ENCODE results near the gene ATAT1.
A peak's percentile ranks its signal among the peaks of the same experiment; 100 is the strongest.
"Not testable (repeated sequence)": the region's sequence is repeated elsewhere in the genome, so short reads cannot be mapped to it uniquely, and the experiment has no call there.

Gene ATAT1

DNA sequence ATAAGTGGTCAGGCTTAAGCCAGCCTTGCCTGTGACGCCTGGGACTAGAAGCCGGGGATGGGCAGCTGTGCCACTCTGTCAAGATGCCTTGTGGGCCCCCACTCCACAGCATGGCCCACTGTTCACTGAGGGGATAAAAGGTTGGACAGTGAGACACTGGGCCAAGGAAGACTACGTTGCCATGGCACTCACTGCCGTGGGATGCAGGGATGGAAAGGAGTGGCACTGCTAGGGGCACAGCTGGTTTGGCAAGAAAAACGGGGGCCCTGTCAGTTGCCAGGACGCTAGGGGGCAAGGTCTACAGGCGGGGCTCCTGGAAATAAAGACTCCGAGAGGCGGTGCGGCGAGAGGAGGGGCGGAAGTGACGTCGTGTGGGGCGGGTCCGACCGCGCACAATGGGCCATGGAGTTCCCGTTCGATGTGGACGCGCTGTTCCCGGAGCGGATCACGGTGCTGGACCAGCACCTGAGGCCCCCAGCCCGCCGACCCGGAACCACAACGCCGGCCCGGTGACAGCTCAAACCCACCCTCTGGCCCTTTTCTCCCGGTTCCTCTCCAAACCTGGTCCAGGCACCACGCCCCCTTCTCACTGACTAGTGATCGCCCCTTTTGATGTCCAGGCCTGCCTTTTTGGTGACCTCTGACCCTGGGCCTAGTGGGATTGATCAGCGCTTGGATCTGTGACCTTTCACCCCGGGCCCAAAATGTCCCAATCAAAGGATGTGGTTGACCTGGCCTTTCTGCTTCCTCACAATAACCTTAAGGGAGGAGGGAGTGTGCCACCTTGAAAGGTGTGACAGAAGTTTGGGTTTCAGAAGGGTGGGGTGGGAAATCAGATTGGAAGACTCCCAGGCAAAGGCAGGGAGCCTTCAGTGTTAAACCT, at the start of gene ATAT1:
ATAT1 (plus strand) TSS at position 391 of the 883 bp plus-strand sequence.
- H3K27ac ChIP-seq, result peak within 1 kb of the TSS; percentile 52 to 92 (median 84); a peak in 21 of 22 replicates
- peaks cover 79 to 89% (median 85%) of the 10 kb centered on the region in 11 experiments for H3K36me3 ChIP-seq
- H3K4me1 ChIP-seq, result peaks cover 20 to 37% (median 27%) of the 10 kb centered on the region in 10 experiments
- H3K4me3 ChIP-seq, result peak within 1 kb of the TSS; percentile 61 to 87 (median 76)
- peak within 1 kb of the TSS; percentile 90 to 100 (median 97) for H3K4me2 ChIP-seq
- no peaks in the 10 kb centered on the region for H3K9me3 ChIP-seq (replicated peaks in 1 of 11)
- H3K27me3 ChIP-seq, result no peaks in the 10 kb centered on the region
- TF ChIP-seq Cebpa-rat (IDR thresholded peaks at IDR 0.05), result no peak
- H3K9ac ChIP-seq, result peak within 1 kb of the TSS; percentile 81 to 92 (median 89)
- no peaks in the 10 kb centered on the region; a peak in 1 of 22 replicates for H4K20me1 ChIP-seq

DNA sequence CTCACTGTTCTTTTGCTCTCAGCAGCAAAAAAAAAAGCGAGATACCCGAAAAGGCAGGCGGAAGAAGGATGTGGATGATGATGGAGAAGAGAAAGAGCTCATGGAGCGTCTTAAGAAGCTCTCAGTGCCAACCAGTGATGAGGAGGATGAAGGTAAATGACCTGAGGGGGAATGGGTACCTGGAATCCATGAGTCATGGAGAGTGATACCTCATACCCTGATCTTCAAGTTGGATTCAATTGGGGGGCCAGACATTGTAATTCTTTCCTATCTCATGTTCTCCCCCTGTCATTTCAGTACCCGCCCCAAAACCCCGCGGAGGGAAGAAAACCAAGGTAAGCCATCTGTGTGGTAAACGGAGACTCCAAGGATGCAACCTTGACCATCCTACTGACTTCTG, 48.6 kb upstream of the ATAT1 start:
- TF ChIP-seq Cebpa-rat (IDR thresholded peaks at IDR 0.05), result no peak
- Histone ChIP-seq H3K4me3 (no peak overlapping the region), H4K20me1 (peaks cover 39 to 73% (median 54%) of the 10 kb centered on the region in 11 experiments; a peak in 21 of 22 replicates), H3K4me2 (no peak overlapping the region), H3K9me3 (replicated peaks in 1 of 11) (no peaks in the 10 kb centered on the region), H3K36me3 (peaks cover 65 to 100% (median 97%) of the 10 kb centered on the region in 11 experiments), H3K9ac (no peak overlapping the region), H3K27me3 (no peaks in the 10 kb centered on the region), H3K27ac (no peak overlapping the region), H3K4me1 (peaks cover 13 to 28% (median 17%) of the 10 kb centered on the region in 10 experiments)

DNA sequence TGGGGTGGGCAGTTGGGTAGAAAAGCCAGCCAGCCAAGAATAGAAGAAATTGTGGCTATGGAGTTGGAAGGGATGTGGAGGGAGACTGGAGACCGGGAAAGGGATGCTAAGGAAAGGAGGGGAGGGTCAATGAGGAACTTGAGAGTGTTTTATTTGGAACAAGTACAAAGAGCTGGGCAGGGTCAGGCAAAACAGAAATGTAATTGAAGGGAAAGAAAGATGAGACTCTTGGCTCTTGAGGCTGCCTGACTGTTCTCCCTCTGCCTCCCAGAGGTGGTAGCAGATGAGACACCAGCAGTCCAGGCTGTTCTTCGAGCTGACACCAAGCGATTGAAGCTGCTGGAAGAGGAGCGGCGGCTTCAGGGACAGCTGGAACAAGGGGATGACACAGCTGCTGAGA, 42.8 kb upstream of the ATAT1 start:
- no peak overlapping the region for H3K9ac ChIP-seq
- H3K4me3 ChIP-seq, result no peak overlapping the region
- no peaks in the 10 kb centered on the region for H3K27me3 ChIP-seq
- no peak overlapping the region for H3K4me2 ChIP-seq
- no peaks in the 10 kb centered on the region for H3K9me3 ChIP-seq (replicated peaks in 1 of 11)
- peaks cover 0 to 63% (median 20%) of the 10 kb centered on the region in 11 experiments; a peak in 12 of 22 replicates for H4K20me1 ChIP-seq
- no peak overlapping the region for H3K27ac ChIP-seq
- H3K4me1 ChIP-seq, result no peaks in the 10 kb centered on the region
- no peak for TF ChIP-seq Cebpa-rat (IDR thresholded peaks at IDR 0.05)
- peaks cover 97 to 100% (median 100%) of the 10 kb centered on the region in 11 experiments for H3K36me3 ChIP-seq

DNA sequence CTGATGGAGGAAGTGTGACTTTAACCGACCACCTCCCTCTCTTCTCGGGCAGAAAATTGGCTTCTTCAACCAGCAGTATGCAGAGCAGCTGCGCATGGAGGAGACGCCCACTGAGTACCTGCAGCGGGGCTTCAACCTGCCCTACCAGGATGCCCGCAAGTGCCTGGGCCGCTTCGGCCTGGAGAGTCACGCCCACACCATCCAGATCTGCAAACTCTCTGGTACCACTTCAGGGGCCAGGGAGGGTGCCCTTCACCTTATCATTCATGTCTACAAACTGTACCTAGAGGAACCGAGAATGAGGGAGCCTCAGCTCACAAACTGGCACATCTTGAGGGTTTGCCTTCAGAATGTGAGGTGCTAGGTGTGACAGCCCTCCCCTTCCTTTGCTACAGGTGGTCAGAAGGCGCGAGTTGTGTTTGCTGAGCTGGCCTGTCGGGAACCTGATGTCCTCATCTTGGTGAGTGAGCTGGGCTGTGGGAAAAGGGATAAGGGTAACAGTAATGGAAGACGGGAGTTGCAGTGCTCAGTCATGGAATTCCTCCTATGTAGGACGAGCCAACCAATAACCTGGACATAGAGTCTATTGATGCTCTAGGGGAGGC, 36.8 kb upstream of the ATAT1 start:
- no peak overlapping the region for H3K4me3 ChIP-seq
- no peak overlapping the region for H3K4me2 ChIP-seq
- no peak for TF ChIP-seq Cebpa-rat (IDR thresholded peaks at IDR 0.05)
- no peaks in the 10 kb centered on the region for H3K9me3 ChIP-seq (replicated peaks in 1 of 11)
- H3K27ac ChIP-seq, result peak overlapping the region in 3 of 11 experiments; percentile 47 to 68 (median 54); a peak in 2 of 22 replicates
- H3K36me3 ChIP-seq, result peaks cover 95 to 100% (median 99%) of the 10 kb centered on the region in 11 experiments
- peak overlapping the region in 2 of 11 experiments; percentile 21 to 52; a peak in 1 of 22 replicates for H3K9ac ChIP-seq
- no peaks in the 10 kb centered on the region for H3K27me3 ChIP-seq
- peaks cover 0 to 15% (median 6%) of the 10 kb centered on the region in 10 experiments; a peak in 6 of 20 replicates for H3K4me1 ChIP-seq
- H4K20me1 ChIP-seq, result peaks cover 27 to 88% (median 61%) of the 10 kb centered on the region in 11 experiments; a peak in 21 of 22 replicates

DNA sequence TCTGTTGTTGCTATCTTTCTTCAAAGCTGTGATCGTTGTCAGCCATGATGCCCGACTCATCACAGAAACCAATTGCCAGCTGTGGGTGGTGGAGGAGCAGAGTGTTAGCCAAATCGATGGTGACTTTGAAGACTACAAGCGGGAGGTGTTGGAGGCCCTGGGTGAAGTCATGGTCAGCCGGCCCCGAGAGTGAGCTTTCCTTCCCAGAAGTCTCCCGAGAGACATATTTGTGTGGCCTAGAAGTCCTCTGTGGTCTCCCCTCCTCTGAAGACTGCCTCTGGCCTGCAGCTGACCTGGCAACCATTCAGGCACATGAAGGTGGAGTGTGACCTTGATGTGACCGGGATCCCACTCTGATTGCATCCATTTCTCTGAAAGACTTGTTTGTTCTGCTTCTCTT, 36.2 kb upstream of the ATAT1 start:
- H3K27ac ChIP-seq, result peak overlapping the region in 6 of 11 experiments; percentile 21 to 68 (median 39); a peak in 7 of 22 replicates
- H3K36me3 ChIP-seq, result peaks cover 93 to 100% (median 99%) of the 10 kb centered on the region in 11 experiments

DNA sequence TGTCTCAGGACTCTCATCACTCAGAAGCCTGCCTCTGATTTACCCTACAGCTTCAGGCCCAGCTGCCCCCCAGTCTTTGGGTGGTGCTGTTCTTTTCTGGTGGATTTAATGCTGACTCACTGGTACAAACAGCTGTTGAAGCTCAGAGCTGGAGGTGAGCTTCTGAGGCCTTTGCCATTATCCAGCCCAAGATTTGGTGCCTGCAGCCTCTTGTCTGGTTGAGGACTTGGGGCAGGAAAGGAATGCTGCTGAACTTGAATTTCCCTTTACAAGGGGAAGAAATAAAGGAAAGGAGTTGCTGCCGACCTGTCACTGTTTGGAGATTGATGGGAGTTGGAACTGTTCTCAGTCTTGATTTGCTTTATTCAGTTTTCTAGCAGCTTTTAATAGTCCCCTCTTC, 35.7 kb upstream of the ATAT1 start:
- Histone ChIP-seq H3K9ac (peak overlapping the region in 6 of 11 experiments; percentile 1 to 52 (median 7); a peak in 7 of 22 replicates), H3K9me3 (replicated peaks in 1 of 11) (no peaks in the 10 kb centered on the region), H3K36me3 (peaks cover 88 to 100% (median 96%) of the 10 kb centered on the region in 11 experiments), H3K27me3 (no peaks in the 10 kb centered on the region), H4K20me1 (peaks cover 27 to 87% (median 65%) of the 10 kb centered on the region in 11 experiments; a peak in 21 of 22 replicates), H3K4me1 (peaks cover 0 to 15% (median 6%) of the 10 kb centered on the region in 10 experiments; a peak in 6 of 20 replicates), H3K4me3 (no peak overlapping the region), H3K27ac (peak overlapping the region in 6 of 11 experiments; percentile 21 to 68 (median 39); a peak in 7 of 22 replicates), H3K4me2 (no peak overlapping the region)
- no peak for TF ChIP-seq Cebpa-rat (IDR thresholded peaks at IDR 0.05)

More for the DNA sequence above, 36.2 kb upstream of the ATAT1 start:
- Histone ChIP-seq H3K9me3 (replicated peaks in 1 of 11) (no peaks in the 10 kb centered on the region), H3K9ac (peak overlapping the region in 6 of 11 experiments; percentile 1 to 52 (median 7); a peak in 5 of 22 replicates), H3K4me1 (peaks cover 0 to 15% (median 6%) of the 10 kb centered on the region in 10 experiments; a peak in 6 of 20 replicates), H3K4me3 (no peak overlapping the region), H3K4me2 (no peak overlapping the region), H3K27me3 (no peaks in the 10 kb centered on the region), H4K20me1 (peaks cover 27 to 88% (median 67%) of the 10 kb centered on the region in 11 experiments; a peak in 21 of 22 replicates)
- no peak for TF ChIP-seq Cebpa-rat (IDR thresholded peaks at IDR 0.05)

DNA sequence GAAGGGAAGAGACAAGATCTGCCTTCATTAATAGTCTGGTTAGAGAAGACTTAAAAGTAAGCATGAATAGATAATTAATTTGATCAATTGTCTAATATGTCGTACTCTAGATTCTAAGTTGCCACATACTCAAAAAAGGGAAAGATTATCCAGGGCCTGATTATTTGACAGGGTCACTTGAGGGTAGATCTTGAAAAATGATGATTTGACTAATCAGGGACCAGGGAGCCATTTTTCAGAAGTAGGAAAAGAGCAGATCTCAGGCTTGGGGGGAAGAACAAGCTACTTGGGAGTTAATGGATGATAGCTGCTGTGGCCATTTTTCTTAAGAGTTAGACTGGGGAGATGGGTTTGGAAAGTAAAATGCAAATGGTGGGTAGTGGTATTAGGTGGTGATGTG, 34.4 kb upstream of the ATAT1 start:
- Histone ChIP-seq H3K27me3 (no peaks in the 10 kb centered on the region), H3K4me3 (no peak overlapping the region), H3K27ac (no peak overlapping the region; a peak in 1 of 22 replicates)

DNA sequence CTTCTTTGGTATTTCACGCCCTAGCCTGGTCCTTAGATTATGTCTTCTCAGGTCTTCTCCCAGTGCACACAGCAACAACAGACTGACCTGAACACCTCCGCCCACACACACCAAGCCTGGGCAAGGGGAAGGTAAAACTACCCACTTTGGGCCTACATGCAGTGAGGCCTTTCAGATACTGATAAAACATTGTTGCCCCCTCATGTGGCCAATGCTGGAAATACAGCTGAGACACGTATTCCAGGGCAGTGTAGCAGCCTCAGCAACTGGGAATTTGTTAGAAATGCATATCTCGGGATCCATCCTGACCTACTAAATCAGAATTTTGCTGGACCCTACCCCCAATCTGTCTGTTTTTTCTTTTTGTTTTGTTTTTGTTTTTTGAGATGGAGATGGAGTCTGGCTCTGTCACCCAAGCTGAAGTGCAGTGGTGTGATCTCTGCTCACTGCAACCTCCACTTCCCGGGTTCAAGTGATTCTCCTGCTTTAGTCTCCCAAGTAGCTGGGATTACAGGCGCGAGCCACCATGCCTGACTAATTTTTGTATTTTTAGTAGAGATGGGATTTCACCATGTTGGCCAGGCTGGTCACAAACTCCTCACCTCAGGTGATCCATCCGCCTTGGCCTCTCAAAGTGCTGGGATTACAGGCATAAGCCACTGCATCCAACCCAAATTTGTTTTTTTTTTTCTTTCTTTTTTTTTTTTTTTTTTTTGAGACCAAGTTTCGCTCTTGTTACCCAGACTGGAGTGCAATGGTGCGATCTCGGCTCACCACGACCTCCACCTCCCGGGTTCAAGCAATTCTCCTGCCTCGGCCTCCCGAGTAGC, 29.1 kb upstream of the ATAT1 start:
- Histone ChIP-seq H4K20me1 (peaks cover 30 to 98% (median 66%) of the 10 kb centered on the region in 11 experiments; a peak in 20 of 22 replicates), H3K36me3 (peaks cover 47 to 94% (median 77%) of the 10 kb centered on the region in 11 experiments), H3K4me1 (peaks cover 0 to 31% (median 22%) of the 10 kb centered on the region in 10 experiments; a peak in 16 of 20 replicates)
- not testable (repeated sequence) for H3K9me3 ChIP-seq (replicated peaks in 1 of 11); H3K4me3 ChIP-seq; H3K9ac ChIP-seq; H3K4me2 ChIP-seq; H3K27ac ChIP-seq; H3K27me3 ChIP-seq

More for the DNA sequence above, 34.4 kb upstream of the ATAT1 start:
- TF ChIP-seq Cebpa-rat (IDR thresholded peaks at IDR 0.05), result no peak
- Histone ChIP-seq H3K9me3 (replicated peaks in 1 of 11) (no peaks in the 10 kb centered on the region), H3K4me2 (no peak overlapping the region), H3K4me1 (peaks cover 0 to 15% (median 6%) of the 10 kb centered on the region in 10 experiments; a peak in 6 of 20 replicates), H3K36me3 (peaks cover 77 to 99% (median 85%) of the 10 kb centered on the region in 11 experiments), H3K9ac (no peak overlapping the region; a peak in 1 of 22 replicates), H4K20me1 (peaks cover 27 to 90% (median 77%) of the 10 kb centered on the region in 11 experiments; a peak in 21 of 22 replicates)

Data from BLaER1 treated with 17β-estradiol and CSF1 and Interleukin-3, amounts not matched to agents 10 nM and 100 nM (cell line).